ENCODE data around the gene SND1.

DNA sequence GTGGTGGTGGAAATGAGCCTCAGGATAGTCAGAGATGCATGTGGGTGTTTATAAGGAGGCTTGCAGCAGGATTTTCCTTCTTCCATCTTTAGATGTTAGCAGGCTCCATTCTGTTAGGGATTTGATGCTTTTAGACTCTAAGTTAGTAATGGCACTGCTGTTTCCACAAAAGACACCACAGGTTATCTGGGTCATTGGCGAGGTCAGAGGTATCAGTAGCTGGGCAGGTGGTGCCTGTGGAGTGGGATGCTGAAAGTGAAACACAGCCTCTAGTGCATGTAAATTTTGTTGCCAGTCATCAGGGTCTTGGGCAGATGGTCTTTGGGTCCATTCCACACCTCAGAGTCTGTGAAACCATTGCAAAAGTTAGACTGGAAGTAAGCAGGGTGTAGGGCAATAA lies 33.2 kb upstream of the SND1 start:
- TF ChIP-seq CTCF (IDR thresholded peaks at IDR 0.05; ENCODE audit: insufficient read depth, low read length) (no peak), REST (IDR thresholded peaks at IDR 0.05; ENCODE audit: insufficient replicate concordance, low read depth) (no peak)

Data from HL-60 (cell line).